Stimulated activated CD8-positive, alpha-beta memory T cell treated with anti-CD3 and anti-CD28 coated beads, Interleukin-15, amount 100 ng/mL, for 24 hours (primary cell): ENCODE measurements around the gene PIEZO1.
"Not testable (repeated sequence)": the region's sequence is repeated elsewhere in the genome, so short reads cannot be mapped to it uniquely, and the experiment has no call there.

ENCODE experiments used
- DNase-seq: peaks from one replicate; pipeline ENCODE4 v3.0.0-alpha.2; 2020; ENCODE audit warnings: low read depth

Gene PIEZO1

GRCh38 chr16:88783391-88784073 is 1.5 kb downstream of the PIEZO1 start:
- DNase-seq, result no peak

- no peak for DNase-seq
These were observed 2.3 kb downstream of the PIEZO1 start for GRCh38 chr16:88782454-88783390.

- no peak for DNase-seq
These were observed 3.6 kb downstream of the PIEZO1 start for GRCh38 chr16:88781140-88782077.

- DNase-seq, result no peak
These were observed 4.6 kb downstream of the PIEZO1 start for GRCh38 chr16:88780142-88781062.

- DNase-seq, result no peak
These were observed 5.4 kb downstream of the PIEZO1 start for GRCh38 chr16:88779406-88780141.

GRCh38 chr16:88778541-88779065 is 6.4 kb downstream of the PIEZO1 start:
- no peak for DNase-seq

- DNase-seq, result no peak
These were observed 6.8 kb downstream of the PIEZO1 start for GRCh38 chr16:88778271-88778525.

- DNase-seq, result no peak
These were observed 7.3 kb downstream of the PIEZO1 start for GRCh38 chr16:88777471-88778270.

GRCh38 chr16:88775825-88776224 is 9.2 kb downstream of the PIEZO1 start:
- no peak for DNase-seq

GRCh38 chr16:88774544-88775393 is 10.3 kb downstream of the PIEZO1 start:
- DNase-seq, result no peak

- DNase-seq, result no peak
These were observed 11.2 kb downstream of the PIEZO1 start for GRCh38 chr16:88773812-88774291.

- no peak for DNase-seq
These were observed 11.9 kb downstream of the PIEZO1 start for GRCh38 chr16:88772871-88773811.

GRCh38 chr16:88771781-88772180 is 13.2 kb downstream of the PIEZO1 start:
- not testable (repeated sequence) for DNase-seq

GRCh38 chr16:88771294-88771772 is 13.7 kb downstream of the PIEZO1 start:
- no peak for DNase-seq

GRCh38 chr16:88770461-88771293 is 14.3 kb downstream of the PIEZO1 start:
- DNase-seq, result no peak
